HG03025 (cell line): Measurements from ENCODE around the gene GJA8.
"Not testable (repeated sequence)": the region's sequence is repeated elsewhere in the genome, so short reads cannot be mapped to it uniquely, and the experiment has no call there.

Experiments
- ATAC-seq: cut with Tn5 transposase; IDR thresholded peaks from one replicate; pipeline ENCODE4 v1.9.1; 2021; ENCODE audit warnings: mild to moderate bottlenecking, moderate library complexity; ENCODE audit not compliant: unreplicated experiment, low FRiP score

GJA8 gene

GRCh38 chr1:147927215-147927614 is 24.6 kb downstream of the GJA8 start:
- ATAC-seq: not testable (repeated sequence)

- ATAC-seq: not testable (repeated sequence)
Observed at GRCh38 chr1:147927689-147928088, 25.1 kb downstream of the GJA8 start.

- peak; percentile 92 for ATAC-seq
Observed at GRCh38 chr1:147928236-147929132, 25.9 kb downstream of the GJA8 start, which contains the start of gene GPR89B. Gene GPR89B (plus strand): TSS chr1:147928420. CDS start chr1:147928537, 117 bp downstream.

- ATAC-seq: not testable (repeated sequence)
Observed at GRCh38 chr1:147931137-147931536, 28.5 kb downstream of the GJA8 start.

- not testable (repeated sequence) for ATAC-seq
Observed at GRCh38 chr1:147935296-147935695, 32.7 kb downstream of the GJA8 start.

GRCh38 chr1:147940456-147940855 is 37.9 kb downstream of the GJA8 start:
- not testable (repeated sequence) for ATAC-seq

- ATAC-seq: not testable (repeated sequence)
Observed at GRCh38 chr1:147942563-147942962, 40.0 kb downstream of the GJA8 start.

- not testable (repeated sequence) for ATAC-seq
Observed at GRCh38 chr1:147949517-147949916, 46.9 kb downstream of the GJA8 start.
